Mucosa of descending colon (tissue), 3 donors: Measurements from ENCODE around the gene GPR107. TPM values are rescaled to one million over a fixed set of nuclear protein-coding genes. Genes with fewer than 3 reads are reported as not detected.

Experiments
- ATAC-seq: fragments of 200-7000 bp; cut with Tn5 transposase; one replicate; pipeline ENCODE4 v1.9.1; 2020; ENCODE audit warnings: mild to moderate bottlenecking, moderate library complexity
- DNase-seq, 3 donors: peaks; one replicate each; pipeline ENCODE4 v3.0.0-alpha.2; 2020
- H3K36me3 ChIP-seq: fragments of 200-600 bp; one replicate; pipeline ENCODE4 v1.8.0; 2021; ENCODE audit warnings: low read depth, mild to moderate bottlenecking
- H3K4me1 ChIP-seq: fragments of 200-600 bp; one replicate; pipeline ENCODE4 v1.8.0; 2021; ENCODE audit warnings: low read depth, mild to moderate bottlenecking
- H3K4me3 ChIP-seq: fragments of 200-600 bp; one replicate; pipeline ENCODE4 v1.8.0; 2021; ENCODE audit warnings: mild to moderate bottlenecking
- H3K9me3 ChIP-seq: fragments of 200-600 bp; one replicate; pipeline ENCODE4 v1.8.0; 2021; ENCODE audit warnings: mild to moderate bottlenecking
- CTCF ChIP-seq: fragments of 200-600 bp; IDR thresholded peaks from one replicate; pipeline ENCODE4 v1.8.0; 2022; ENCODE audit warnings: antibody characterized with exemption, mild to moderate bottlenecking
- intact Hi-C, 2 donors: fragments of 100-400 bp; cut with DNase I in 1 of 2; cut with micrococcal nuclease in 1 of 2; formaldehyde crosslinking; loops; one replicate each; pipeline versions ENCODE4 v1.11.0 to v1.11.1; 2022; cut with DNase I, micrococcal nuclease
- total RNA-seq, 3 donors: library from RNA; stranded (reverse); fragmentation: NEBNext Ultra II Directional in 2 of 3; extraction: Animal tissue kit (Norgen Biotek cat#: 25700) in 2 of 3; gene quantifications; one replicate each; pipeline versions ENCODE4 v1.2.1 to v1.2.4, GENCODE V29; 2021 to 2023
- donor health status: DM: no; HTN: no; CAD: no; lungs with moderate emphysema.
- donor health status: DM: no; HTN: no; CAD: no.
- donor health status: DM: no; HTN: yes; CAD: no.

The GPR107 gene
- total RNA-seq, 3 donors from 2014 or later: 39.7 to 50.1 (median 49.1) TPM

- Histone ChIP-seq H3K36me3 (no peaks in the 10 kb centered on the region), H3K4me1 (no peaks in the 10 kb centered on the region), H3K4me3 (no peak overlapping the region), H3K9me3 (no peaks in the 10 kb centered on the region)
- no peak for TF ChIP-seq CTCF
- ATAC-seq: no peak
- no peak for DNase-seq
- intact Hi-C loops: no loop called here
Measured at GRCh38 chr9:130137641-130138081, 84.0 kb downstream of the GPR107 start.

- no peaks in the 10 kb centered on the region for H3K36me3 ChIP-seq
- no peaks in the 10 kb centered on the region for H3K4me1 ChIP-seq
- DNase-seq (peak in 1 of 3 donors; percentile 14), ATAC-seq (peak; percentile 56)
- no peak overlapping the region for H3K4me3 ChIP-seq
- no peak for TF ChIP-seq CTCF
- intact Hi-C loops: no loop called here
- H3K9me3 ChIP-seq: no peaks in the 10 kb centered on the region
Measured at GRCh38 chr9:130138171-130138653, 84.5 kb downstream of the GPR107 start.

- TF ChIP-seq CTCF: no peak
- Histone ChIP-seq H3K4me1 (no peaks in the 10 kb centered on the region), H3K9me3 (no peaks in the 10 kb centered on the region), H3K4me3 (no peak overlapping the region), H3K36me3 (no peaks in the 10 kb centered on the region)
- peak in 2 of 3 donors; percentile 18 to 62 for DNase-seq
- intact Hi-C loops: no loop called here
- ATAC-seq: peak; percentile 32
Measured at GRCh38 chr9:130138791-130139190, 85.1 kb downstream of the GPR107 start.

GRCh38 chr9:130139251-130139650 lies 85.5 kb downstream of the GPR107 start:
- intact Hi-C loops: no loop called here
- Histone ChIP-seq H3K9me3 (no peaks in the 10 kb centered on the region), H3K4me3 (no peak overlapping the region), H3K36me3 (no peaks in the 10 kb centered on the region), H3K4me1 (no peaks in the 10 kb centered on the region)
- TF ChIP-seq CTCF: no peak
- ATAC-seq (no peak), DNase-seq (no peak)

GRCh38 chr9:130140706-130141105 lies 87.0 kb downstream of the GPR107 start:
- ATAC-seq: no peak
- intact Hi-C loops: no loop called here
- TF ChIP-seq CTCF: no peak
- H3K9me3 ChIP-seq: no peaks in the 10 kb centered on the region
- no peak for DNase-seq
- H3K4me1 ChIP-seq: no peaks in the 10 kb centered on the region
- H3K4me3 ChIP-seq: no peak overlapping the region
- H3K36me3 ChIP-seq: no peaks in the 10 kb centered on the region

- ATAC-seq (no peak), DNase-seq (no peak)
- Histone ChIP-seq H3K4me1 (no peaks in the 10 kb centered on the region), H3K4me3 (no peak overlapping the region), H3K36me3 (no peaks in the 10 kb centered on the region), H3K9me3 (no peaks in the 10 kb centered on the region)
- TF ChIP-seq CTCF: no peak
- intact Hi-C loops: no loop called here
Measured at GRCh38 chr9:130142056-130142455, 88.3 kb downstream of the GPR107 start.
